GM12892 (cell line): ENCODE results near the gene PHF13.

Source experiments
- DNase-seq: peaks from one replicate; pipeline ENCODE4 v3.0.0; 2011; ENCODE audit not compliant: insufficient read length
- FAIRE-seq: peaks from 2 replicates; lab custom pipeline; 2011; peaks lifted over from hg19 to GRCh38; lab: Jason Lieb, UNC
- POLR2A ChIP-seq: IDR thresholded peaks from 2 replicates; pipeline ENCODE4 v1.6.1; 2011; ENCODE audit warnings: low read depth, low read length, control low read depth
- POLR2AphosphoS5 ChIP-seq: IDR thresholded peaks from 2 replicates; pipeline ENCODE4 v1.6.1; 2011; ENCODE audit warnings: low read depth, low read length, control low read depth
- TAF1 ChIP-seq: IDR thresholded peaks from 2 replicates; pipeline ENCODE4 v1.6.1; 2011; ENCODE audit warnings: low read depth, mild to moderate bottlenecking, control low read depth, low read length, borderline replicate concordance

Gene PHF13

GRCh38 chr1:6614019-6614928, 743 bp downstream of the PHF13 start:
- DNase-seq (peak; percentile 89), FAIRE-seq (no peak)
- TF ChIP-seq TAF1 (no peak), POLR2A (no peak), POLR2AphosphoS5 (no peak)

- DNase-seq (no peak), FAIRE-seq (no peak)
- TF ChIP-seq POLR2A (no peak), POLR2AphosphoS5 (no peak)
These were observed 1.6 kb downstream of the PHF13 start for GRCh38 chr1:6614929-6615785.

- DNase-seq = no peak
- no peak for TF ChIP-seq POLR2AphosphoS5
- no peak for TF ChIP-seq TAF1
- no peak for TF ChIP-seq POLR2A
These were observed 5.5 kb downstream of the PHF13 start for GRCh38 chr1:6619045-6619444.

GRCh38 chr1:6621429-6622391, 8.2 kb downstream of the PHF13 start:
- no peak for TF ChIP-seq TAF1
- TF ChIP-seq POLR2AphosphoS5 = no peak
- no peak for TF ChIP-seq POLR2A
- DNase-seq = no peak
- no peak for FAIRE-seq

More at GRCh38 chr1:6619045-6619444, 5.5 kb downstream of the PHF13 start:
- no peak for FAIRE-seq

- TF ChIP-seq POLR2A (no peak), TAF1 (no peak), POLR2AphosphoS5 (no peak)
- no peak for DNase-seq
These were observed 9.0 kb downstream of the PHF13 start for GRCh38 chr1:6622396-6623152.

GRCh38 chr1:6623269-6623965, 9.9 kb downstream of the PHF13 start:
- no peak for FAIRE-seq
- TF ChIP-seq TAF1 (no peak), POLR2A (no peak), POLR2AphosphoS5 (no peak)

More at GRCh38 chr1:6622396-6623152, 9.0 kb downstream of the PHF13 start:
- FAIRE-seq = no peak

GRCh38 chr1:6624710-6625583, 11.4 kb downstream of the PHF13 start, which contains the start of gene THAP3:
Gene THAP3 (plus strand): TSS chr1:6624868. CDS start chr1:6625219, 351 bp downstream.
- FAIRE-seq (peak; percentile 98), DNase-seq (peak; percentile 96)
- TF ChIP-seq POLR2AphosphoS5 (no peak; the same call in 1 of the 2 replicates), POLR2A (peak; percentile 56; the same call in 1 of the 2 replicates), TAF1 (no peak)

More at GRCh38 chr1:6623269-6623965, 9.9 kb downstream of the PHF13 start:
- no peak for DNase-seq

GRCh38 chr1:6625584-6626149, 12.1 kb downstream of the PHF13 start:
- no peak for DNase-seq
- peak; percentile 81 for FAIRE-seq
- TF ChIP-seq TAF1 (no peak), POLR2AphosphoS5 (no peak), POLR2A (no peak)
